ENCODE data around the gene MOB3B.

The MOB3B gene

DNA sequence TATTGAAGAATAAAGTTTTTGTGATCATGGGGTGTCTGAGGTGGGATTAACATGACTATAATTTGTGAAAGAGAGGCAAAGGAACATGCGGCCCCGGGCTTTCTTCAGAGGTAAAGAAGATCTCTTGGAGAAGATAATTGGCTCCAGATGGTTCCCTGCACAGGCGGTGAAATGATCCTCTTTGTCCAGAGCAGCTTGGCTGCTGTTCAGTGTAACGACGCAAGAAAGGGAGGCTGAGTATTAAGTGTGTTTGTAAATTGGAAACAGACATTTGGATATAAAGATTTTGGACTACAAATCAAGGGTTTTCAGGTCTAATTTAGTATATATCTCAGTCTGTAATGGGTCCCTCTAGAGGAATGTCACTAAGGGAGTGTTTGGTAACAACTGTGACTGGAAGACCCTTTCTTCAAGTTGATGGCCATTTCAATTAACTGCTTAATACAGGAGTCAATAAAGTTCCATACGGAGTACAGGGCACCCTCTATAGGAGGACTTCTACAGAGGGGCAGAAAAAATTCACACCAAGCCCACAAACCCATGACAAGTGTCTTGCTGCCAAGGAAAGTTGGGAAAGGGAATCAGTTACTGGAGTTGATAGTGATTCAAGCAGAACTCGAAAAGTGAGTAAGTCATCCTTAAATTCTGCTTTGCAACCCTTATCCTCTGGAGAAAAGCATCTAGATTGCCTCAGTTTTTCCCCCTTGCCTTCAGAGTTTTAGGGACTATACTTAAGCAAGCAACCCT is 236.8 kb downstream of the MOB3B start:
- FAIRE-seq, result no peak
- no peak for DNase-seq (ENCODE audit: low spot score)

DNA sequence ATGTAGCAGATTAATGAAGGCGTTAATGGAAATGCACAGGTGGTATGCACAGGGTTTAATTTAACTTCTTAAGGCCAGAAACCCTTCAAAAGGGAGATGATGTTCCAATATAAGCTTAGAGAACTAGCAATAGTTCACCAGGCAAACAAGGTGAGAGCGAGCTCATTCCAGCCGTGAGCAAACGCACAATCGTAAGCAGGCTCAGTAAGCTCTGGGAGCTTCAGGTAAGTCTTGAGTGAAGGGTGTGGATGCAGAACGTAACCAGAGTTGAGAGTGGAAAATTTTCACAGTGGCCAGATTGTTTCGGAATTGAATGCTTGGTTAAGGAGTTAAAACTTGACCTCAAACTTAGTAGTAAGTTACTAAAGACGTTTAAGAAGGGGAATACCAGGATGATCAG is 238.3 kb downstream of the MOB3B start:
- FAIRE-seq (peak; percentile 56), DNase-seq (ENCODE audit: low spot score) (no peak)

DNA sequence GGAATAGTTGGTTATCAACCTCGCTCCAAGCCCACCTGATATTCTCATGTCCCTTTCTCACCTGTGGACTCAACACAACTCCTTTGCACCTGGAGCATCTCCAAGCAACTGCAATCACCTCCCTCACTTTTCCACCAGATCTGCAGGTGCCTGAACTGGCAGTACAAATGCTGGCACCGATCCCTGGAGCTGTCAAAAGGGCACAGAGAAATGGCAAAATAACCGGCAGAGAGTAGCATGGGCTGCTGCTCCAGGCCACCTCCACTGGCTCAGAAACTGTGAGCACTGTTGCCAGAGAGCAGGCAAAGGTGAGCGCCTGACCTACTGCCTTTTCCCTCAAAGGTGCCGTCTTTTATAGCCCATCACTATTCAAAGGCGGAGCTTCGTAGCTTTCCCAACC is 247.3 kb downstream of the MOB3B start:
- DNase-seq (ENCODE audit: low spot score) (no peak), FAIRE-seq (no peak)

DNA sequence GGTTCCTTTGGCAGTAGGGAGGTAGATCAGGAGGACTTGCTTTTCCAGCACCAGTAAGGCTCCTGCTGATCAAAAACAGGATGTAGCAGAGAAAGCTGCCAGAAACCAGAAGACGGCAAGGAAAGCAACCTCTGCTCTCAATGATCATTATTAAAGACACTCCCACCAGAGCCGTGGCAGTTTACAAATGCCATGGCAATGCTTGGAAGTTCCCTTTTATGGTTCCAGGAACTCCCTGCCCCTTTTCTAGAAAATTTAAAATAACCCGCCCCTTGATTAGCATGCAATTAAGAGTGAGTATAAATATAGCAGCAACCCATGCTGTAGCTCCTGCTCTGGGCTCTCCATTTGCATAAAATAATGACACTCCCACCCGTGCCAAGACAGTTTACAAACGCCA is 248.8 kb downstream of the MOB3B start:
- DNase-seq (ENCODE audit: low spot score) (no peak), FAIRE-seq (no peak)

DNA sequence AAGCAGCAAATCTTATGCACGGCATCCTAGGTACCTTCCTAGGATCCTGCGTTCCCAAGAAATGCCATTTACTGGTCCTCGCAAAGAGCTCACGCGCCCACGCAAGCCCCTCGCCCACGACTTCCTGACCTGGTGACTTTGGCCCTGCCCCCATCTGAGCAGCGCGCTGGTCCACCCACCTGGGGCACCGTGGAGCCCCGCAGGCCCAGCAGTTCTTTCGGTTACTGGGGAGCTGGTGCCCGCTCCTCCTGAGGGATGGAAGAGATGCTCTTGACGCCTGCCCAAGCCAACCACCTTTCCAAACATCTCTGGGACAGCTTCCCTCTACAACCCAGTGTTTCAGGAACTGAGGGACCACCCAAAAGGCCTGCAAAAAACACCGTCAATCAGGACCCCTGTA is 249.4 kb downstream of the MOB3B start:
- FAIRE-seq (no peak), DNase-seq (ENCODE audit: low spot score) (no peak)

DNA sequence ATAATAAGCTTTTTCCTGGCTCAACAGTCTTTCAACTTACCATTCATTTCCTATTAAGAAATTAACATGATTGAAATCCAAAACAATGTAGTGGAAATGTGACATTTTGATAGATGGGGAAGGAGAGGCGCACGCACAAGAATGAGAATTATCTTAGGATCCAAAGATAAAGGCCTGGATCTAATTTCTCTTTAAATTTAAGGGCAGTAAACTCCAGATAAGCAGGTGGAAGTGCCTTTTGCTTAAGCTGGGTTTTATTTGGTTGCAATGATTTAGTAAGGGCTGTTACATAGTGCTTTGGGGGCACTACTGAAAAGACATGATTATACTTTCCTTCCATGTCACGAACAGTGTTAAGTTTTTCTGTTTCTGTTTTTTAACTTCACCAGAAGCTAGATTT is 250.0 kb downstream of the MOB3B start:
- DNase-seq (ENCODE audit: low spot score), result no peak

DNA sequence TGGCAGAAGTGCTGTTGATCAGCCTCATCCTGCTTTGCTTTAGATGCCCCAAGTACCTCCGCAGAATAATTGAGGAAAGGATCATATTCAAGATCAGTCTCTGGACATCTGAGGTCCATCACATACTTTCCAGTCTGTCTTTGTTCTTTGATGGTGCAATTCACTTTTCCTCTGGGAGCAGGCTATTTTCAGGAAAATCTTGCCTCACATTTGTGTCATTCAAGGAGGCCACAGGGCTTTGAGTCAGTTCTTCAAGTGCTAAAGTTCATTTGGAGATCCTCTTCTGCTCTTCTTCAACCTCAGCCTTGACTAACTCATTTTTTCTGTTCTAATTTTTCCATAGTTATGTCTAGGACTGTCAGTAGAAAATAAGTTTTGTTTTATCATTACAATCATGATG is 251.2 kb downstream of the MOB3B start:
- FAIRE-seq (no peak), DNase-seq (ENCODE audit: low spot score) (no peak)

More for the DNA sequence above, 250.0 kb downstream of the MOB3B start:
- FAIRE-seq, result no peak

DNA sequence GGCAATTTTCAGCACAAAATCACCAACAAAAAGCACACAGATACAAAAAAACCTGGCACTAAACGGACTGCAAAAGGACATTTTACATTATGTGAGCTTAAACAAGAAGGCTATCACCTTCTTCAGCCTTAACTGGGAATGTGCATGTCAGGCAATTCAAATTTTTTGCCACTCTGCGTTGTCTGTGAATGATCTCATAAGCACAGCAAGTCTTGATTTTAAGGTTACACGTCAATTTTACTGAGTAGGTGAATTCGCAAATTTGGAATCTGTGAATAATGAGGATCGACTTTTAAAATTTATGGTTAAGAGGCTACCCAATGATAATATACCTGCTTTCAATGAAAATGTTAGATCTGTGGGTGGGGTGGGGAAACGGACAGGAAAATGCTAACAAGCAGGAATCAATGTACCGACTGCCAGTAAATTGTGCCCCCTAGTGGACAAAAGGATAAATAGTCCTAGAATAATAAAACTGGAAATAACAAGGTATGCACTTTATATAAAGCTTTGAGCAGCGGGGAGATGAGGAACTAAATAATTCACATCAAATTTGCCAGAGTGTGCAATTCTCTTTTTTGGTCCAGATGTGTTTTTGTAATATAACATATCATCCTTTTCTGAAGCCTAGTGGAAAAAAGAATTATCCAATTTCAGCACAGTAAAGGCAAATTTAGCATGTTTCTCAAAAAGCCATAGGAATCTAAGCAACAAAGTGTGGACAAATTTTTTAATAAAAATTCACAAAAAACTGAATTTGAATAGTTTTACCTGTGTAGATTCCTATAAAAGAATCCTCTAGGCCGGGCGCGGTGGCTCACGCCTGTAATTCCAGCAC is 253.2 kb downstream of the MOB3B start:
- FAIRE-seq, result peak; percentile 97
- peak; percentile 70 for DNase-seq (ENCODE audit: low spot score)
